HG02981 (cell line): ENCODE results near the gene DOCK1.

ENCODE experiments used
- ATAC-seq: cut with Tn5 transposase; IDR thresholded peaks from one replicate; pipeline ENCODE4 v1.9.1; 2021; ENCODE audit warnings: mild to moderate bottlenecking, moderate library complexity; ENCODE audit not compliant: unreplicated experiment

The DOCK1 gene

GRCh38 chr10:127000598-127000997 lies 95.4 kb downstream of the DOCK1 start:
- no peak for ATAC-seq

DNA sequence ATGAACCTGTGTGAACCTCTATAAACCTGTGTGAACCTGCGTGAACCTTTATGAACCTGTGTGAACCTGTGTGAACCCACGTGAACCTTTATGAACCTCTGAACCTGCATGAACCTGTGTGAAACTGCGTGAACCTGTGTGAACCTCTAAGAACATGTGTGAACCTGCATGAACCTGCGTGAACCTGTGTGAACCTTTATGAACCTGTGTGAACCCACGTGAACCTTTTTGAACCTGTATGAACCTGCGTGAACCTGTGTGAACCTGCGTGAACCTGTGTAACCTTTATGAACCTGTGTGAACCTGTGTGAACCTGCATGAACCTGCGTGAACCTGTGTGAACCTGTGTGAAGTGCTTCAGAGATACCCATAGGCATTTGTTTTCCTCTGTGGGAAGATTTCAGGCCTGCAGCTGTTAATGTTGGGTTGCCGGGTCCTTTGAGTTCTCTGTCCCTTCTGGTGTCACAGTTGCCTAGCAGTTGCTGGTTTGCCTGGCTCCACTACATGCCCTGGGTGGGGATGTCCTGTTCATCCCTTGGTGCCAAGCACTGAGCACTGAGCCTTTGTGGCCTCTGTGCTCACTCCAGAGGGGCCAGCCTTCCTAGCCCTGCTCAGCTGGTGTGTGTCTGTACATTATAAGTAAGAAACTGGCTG lies 97.9 kb downstream of the DOCK1 start:
- no peak for ATAC-seq

DNA sequence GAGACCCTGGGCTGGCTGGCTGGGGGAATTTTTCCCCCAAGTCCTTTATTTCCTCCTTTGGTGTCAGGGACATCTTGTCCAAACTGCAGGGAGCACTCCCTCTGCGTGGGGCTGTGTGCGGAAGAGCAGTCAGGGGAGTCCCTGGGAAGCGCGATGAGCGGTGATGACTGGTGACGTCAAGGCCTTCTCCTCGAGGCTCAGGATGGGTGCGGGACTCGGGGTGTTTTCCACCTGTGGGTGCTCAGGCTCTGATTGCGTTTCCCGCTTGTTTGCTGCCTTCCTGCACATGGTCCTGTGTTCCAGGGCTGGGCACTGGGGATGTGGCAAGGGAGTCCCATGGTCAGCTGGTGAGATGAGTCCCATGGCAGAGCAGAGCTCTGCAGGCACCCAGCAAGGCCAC lies 101.2 kb downstream of the DOCK1 start:
- ATAC-seq = no peak

- ATAC-seq = no peak
Observed at GRCh38 chr10:127009366-127009765, 104.1 kb downstream of the DOCK1 start.

GRCh38 chr10:127011174-127011573 lies 105.9 kb downstream of the DOCK1 start:
- ATAC-seq = no peak

DNA sequence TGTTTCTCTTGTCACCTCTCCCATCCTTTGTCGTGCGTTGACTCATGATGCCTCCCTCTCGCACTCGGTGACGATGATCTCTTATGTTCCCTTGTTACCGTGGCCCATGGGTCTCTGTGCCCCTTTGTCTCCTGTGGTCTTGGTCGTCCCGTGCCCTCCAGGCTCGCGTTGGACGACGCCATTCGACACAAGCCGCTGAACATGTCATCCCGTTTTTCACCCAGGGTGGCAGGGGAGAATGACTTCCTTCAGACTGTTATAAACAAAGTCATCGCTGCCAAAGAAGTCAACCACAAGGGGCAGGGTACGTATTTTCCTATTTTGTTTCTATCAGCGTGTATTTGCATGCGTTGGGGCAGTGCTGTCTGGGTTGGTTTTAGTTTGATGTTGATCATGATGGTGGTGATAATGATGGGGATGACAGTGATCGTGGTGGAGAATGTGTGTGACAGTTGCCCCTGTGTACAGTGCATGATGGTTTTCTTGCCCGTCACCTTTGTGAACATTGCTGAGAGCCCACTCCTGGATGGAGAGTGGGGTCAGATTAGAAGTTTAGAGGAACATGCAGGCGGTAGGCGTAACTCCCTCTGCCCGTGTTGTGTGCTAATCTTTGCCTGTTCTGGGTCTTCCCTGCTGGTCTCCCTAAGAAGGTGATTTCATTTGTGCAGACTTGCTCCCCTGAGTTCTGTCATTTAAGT lies 107.0 kb downstream of the DOCK1 start:
- no peak for ATAC-seq

DNA sequence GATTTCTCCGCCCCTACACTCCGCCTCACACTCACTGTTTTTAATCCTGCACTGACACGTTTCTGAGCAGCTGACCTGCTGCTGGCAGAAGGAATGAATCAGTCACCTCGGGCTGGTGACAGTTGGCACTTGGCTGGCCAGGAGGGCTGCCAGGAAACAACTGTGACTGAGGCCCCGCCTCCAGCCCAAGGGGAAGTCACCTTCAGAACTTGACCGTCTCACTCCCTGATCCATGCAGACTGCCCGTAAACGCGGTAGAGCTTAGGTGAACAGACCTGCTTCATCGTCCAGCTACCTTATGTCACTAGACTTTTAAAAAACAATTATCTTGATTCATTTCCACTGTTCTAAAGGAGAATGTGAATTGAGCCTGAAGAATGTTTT lies 107.5 kb downstream of the DOCK1 start:
- no peak for ATAC-seq

DNA sequence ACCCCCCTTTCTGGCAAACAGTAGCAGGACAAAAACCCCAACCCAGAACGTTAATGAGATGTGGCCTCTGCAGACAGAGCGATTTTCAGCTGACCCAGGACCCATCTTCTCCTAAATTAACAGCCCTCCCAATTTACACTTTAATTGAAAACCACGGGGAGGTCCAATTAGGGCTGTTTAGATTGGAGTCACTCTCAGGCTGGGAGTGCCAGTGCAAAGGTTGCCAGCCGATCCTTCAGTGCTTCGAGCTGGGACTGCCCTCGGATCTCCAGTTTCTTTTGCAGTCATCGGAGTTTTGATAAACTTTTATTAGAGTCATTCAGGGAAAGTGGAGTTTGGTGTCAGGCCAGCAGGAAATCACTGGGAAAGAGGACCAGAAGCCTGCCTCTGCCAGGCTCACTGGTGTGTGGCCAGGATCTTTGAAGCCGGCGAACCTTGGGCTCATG lies 108.0 kb downstream of the DOCK1 start:
- no peak for ATAC-seq

DNA sequence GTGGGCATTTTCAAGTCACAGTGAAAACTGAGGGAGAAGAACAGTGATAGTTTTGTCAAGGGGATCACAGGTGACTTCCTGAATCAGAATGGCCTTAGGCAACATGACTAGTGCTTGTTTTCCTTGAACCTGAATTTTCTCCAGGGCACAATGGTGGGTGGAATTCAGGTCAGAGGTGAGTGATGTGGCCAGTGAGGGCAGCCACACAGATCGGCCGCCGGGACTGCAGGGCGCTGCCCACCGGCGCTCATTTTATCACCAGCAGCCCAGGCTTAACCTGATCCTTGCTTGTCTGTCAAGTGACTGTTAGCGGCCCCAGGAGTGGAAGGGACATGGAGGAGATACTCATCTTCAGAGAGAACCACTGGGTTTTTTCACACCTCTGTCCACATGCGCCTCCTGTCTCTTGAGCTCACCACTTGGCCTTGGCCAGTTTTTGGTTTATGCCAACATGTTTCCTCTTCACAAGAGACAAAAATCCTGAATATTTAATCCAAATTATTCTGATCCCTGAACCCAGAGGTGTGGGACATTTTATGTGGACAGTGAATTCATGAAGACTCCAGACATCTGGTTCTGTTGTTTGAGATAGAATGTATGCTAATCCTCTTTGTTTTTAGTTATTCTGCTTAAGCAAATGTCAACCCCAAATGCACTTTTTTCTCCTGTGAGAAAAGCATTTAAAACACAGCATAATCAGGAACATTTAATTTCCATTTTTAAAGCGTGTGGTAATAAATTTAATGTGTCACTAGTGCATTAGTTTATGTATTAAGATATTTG lies 108.7 kb downstream of the DOCK1 start:
- ATAC-seq = no peak

DNA sequence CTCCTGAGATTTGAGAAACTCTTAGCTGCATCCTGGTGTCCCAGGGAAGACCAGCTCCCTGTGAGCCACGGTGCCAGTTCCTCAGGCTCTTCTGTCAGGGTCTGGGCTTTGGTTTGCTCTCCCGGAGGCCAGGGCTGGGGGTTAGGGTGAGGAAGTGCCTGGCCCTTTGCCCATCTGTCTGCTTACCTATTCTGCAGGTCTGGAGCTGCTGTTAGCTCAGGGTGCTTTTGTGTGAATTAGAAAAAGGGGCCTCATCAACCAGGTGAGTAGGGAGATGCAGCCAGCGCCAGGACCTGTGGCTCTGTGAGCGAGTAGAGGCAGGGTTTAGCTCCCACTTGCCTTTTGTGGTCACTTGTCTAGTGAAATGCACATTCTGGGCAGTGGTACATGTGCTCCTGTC lies 109.4 kb downstream of the DOCK1 start:
- no peak for ATAC-seq

GRCh38 chr10:127015373-127015772 lies 110.1 kb downstream of the DOCK1 start:
- no peak for ATAC-seq

DNA sequence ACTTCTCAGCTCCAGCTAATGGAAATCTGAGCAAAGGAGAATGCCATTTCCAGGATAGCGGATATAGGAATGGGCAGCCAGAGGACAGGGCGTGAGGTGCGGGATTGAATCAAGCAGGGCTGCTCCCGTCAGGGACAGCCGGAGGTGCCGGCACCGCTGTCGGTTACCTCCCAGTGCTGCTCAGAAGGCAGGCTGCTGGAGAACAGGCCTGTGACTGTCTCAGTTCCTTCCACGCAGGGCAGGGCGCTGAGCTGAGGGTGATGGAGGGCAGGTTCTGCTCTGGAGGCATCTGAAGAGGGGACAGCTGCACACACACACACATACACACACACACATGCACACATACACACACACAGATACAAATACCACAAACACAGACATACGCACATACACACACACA lies 111.1 kb downstream of the DOCK1 start:
- no peak for ATAC-seq

DNA sequence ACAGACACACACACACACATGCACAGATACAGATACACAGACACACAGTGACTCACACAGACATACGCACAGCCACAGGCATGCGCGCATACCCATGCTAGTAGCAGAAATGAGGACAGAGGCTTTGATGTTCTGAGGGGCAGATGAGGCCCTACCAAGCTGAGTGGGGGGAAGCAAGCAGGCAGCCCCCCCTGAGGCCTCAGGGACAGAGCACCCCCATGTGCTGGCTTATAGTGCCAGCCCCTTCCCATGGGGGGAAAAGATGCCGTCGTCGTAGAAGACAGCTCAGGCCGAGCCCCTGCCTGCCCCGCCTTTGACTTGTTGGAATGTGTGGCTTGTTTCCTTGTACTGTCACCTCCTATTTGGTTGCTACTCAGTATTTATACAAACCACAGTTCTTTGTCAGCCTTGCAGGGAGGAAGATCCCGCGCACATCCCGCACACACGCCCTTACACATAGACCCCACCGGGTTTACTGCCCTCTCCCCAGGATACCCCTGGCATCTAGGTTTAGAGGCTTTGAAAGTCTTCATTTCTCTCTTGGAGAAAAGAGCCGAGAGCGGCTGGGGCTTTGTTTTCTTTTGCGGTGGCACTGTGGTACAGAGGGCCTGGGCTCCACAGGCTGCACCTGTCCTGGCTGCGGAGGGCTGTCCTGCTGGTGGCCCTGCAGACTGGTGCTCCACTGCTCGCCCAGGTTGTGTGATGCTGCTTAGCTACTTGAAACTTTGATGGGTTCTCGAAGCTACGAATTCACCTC lies 112.5 kb downstream of the DOCK1 start:
- ATAC-seq = no peak

DNA sequence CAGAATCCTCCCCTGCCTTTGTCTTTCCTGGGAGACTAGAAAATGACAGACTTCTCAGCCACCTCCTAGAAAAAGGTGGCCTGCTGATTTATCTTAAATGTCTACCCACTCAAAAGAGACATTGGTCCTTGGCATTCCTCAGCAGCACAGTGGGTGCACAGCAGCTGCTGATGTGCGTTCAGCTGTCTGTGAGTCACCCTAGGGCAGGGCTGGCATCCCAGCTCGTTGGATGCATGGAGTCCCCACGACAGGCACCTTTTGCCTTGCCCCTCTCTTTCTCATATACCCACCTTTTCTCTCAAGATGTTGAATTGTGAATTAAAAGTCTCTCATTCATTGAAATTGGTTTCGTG lies 113.0 kb downstream of the DOCK1 start:
- ATAC-seq = no peak

DNA sequence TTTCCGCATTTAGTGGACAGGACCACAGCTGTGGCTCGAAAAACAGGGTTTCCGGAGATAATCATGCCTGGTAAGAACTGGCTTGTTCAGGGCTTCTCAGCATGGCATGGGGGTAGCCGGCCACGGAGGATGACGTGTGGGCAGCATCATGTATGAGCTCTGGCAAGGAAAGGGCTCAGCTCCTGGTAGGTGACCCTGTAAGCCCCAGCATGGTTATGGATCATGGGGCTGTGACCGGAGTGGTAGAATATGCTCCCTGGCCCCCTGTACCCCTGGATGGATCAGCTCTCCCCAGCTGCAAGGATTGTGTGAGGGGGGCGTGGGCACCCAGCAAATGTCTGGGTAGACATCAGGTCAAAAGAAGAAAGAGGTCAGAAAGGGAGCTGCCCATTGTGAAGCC lies 113.5 kb downstream of the DOCK1 start:
- ATAC-seq = no peak

- ATAC-seq = no peak
Observed at GRCh38 chr10:127020260-127020659, 115.0 kb downstream of the DOCK1 start.

DNA sequence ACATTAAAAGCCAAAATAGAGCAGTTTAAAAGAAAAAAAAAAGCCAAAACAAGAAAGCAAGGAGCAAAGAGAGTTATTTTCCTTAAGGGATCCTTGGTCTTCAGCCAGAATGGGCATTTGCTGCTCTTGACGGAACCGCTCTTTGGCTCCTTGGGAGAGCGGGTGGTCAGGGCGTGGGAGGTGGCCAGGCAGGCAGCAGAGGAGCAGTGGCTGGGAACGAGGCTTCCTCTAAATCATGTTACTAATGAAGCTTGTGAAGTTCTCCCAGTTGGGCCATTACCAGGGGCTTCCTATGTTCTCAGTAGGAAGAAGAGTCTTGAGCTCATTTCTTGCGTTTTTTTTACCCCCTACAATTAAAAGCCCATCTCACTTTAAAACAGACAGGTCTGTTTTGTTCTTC lies 116.6 kb downstream of the DOCK1 start:
- no peak for ATAC-seq

GRCh38 chr10:127024685-127025435 lies 119.6 kb downstream of the DOCK1 start:
- no peak for ATAC-seq

GRCh38 chr10:127027786-127028185 lies 122.6 kb downstream of the DOCK1 start:
- ATAC-seq = no peak

- no peak for ATAC-seq
Observed at GRCh38 chr10:127028556-127028955, 123.3 kb downstream of the DOCK1 start.

DNA sequence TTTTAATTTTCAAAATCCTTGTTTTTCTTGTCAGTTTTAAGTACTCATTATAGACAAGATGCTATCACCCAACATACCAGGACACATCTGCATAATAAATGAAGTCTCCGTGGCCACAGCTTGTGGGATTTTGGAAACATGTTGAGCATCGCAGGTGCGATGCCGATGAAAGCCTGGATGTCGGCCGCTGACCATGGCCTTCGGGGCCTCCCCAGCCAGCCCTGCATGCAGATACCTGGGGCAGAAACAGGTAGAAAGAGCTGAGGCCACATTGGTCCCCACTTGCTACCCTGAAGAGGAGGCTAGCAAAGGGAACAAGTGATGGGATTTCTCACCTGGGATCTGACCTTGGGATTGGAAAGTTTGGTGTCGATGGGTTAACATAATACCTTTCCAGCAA lies 123.8 kb downstream of the DOCK1 start:
- ATAC-seq = no peak
